Measurements from ENCODE around the gene IL19. TPM values are rescaled to one million over a fixed set of nuclear protein-coding genes. Genes with fewer than 3 reads are reported as not detected.
"Not testable (repeated sequence)": the region's sequence is repeated elsewhere in the genome, so short reads cannot be mapped to it uniquely, and the experiment has no call there.

The IL19 gene
- total RNA-seq, 5 donors from 2014 or later (not counting 1 experiment from before 2014, with no cell fraction given), result not detected

GRCh38 chr1:206846487-206846886 lies 75.9 kb downstream of the IL19 start:
- ATAC-seq (replicated peaks in 1 of 4), result no peak
- CTCF ChIA-PET, result interaction anchor here in 1 of 2 donors (0.6 kb wide), 1 partner anchor 183 kb away, joined by 4 read pairs; no protein-coding TSS in a partner anchor
- no peak overlapping the region for H3K4me3 Mint-ChIP-seq

GRCh38 chr1:206847337-206847834 lies 76.8 kb downstream of the IL19 start:
- Histone ChIP-seq H3K27ac (ENCODE audit: low read length) (no peak overlapping the region), H3K36me3 (ENCODE audit: control insufficient read depth in 2 of 2, extremely low read depth in 1 of 2, insufficient read depth in 1 of 2, low read length in 1 of 2) (no peaks in the 10 kb centered on the region), H3K27me3 (replicated peaks in 1 of 2; ENCODE audit: control insufficient read depth in 2 of 2, extremely low read depth in 1 of 2, insufficient read depth in 2 of 2, low read length in 1 of 2) (no peaks in the 10 kb centered on the region), H3K4me3 (ENCODE audit: control insufficient read depth in 1 of 2, extremely low read depth in 1 of 2, low read length in 1 of 2) (no peak overlapping the region), H3K4me1 (ENCODE audit: control insufficient read depth in 1 of 2, extremely low read depth in 1 of 2, insufficient read depth in 2 of 2, low read length in 2 of 2) (no peaks in the 10 kb centered on the region), H3K9me3 (no peaks in the 10 kb centered on the region)
- ChIA-PET CTCF (interaction anchor here in 1 of 2 donors (1.0 to 1.1 kb wide), 2 partner anchors 11 to 16 kb away, joined by 3 read pairs; no protein-coding TSS in a partner anchor), POLR2A (no interaction called here)
- no peak overlapping the region for H3K4me3 Mint-ChIP-seq
- no peak overlapping the region for H3K27ac Mint-ChIP-seq
- ATAC-seq (replicated peaks in 1 of 4) (no peak), DNase-seq (no peak)
- 100% methylated on average over 3 of the region's 3 CpGs for WGBS (ENCODE audit: insufficient coverage)
- H3K36me3 Mint-ChIP-seq, result peaks cover 3% of the 10 kb centered on the region
- H3K9me3 Mint-ChIP-seq, result no peaks in the 10 kb centered on the region
- peaks cover 3 to 15% of the 10 kb centered on the region in 2 donors for H3K27me3 Mint-ChIP-seq
- H3K4me1 Mint-ChIP-seq, result no peaks in the 10 kb centered on the region

More at GRCh38 chr1:206846487-206846886, 75.9 kb downstream of the IL19 start:
- no peak overlapping the region for H3K4me3 ChIP-seq (ENCODE audit: control insufficient read depth in 1 of 2, extremely low read depth in 1 of 2, low read length in 1 of 2)
- H3K36me3 Mint-ChIP-seq, result peaks cover under 1% of the 10 kb centered on the region
- no peaks in the 10 kb centered on the region for H3K4me1 ChIP-seq (ENCODE audit: control insufficient read depth in 1 of 2, extremely low read depth in 1 of 2, insufficient read depth in 2 of 2, low read length in 2 of 2)
- no peaks in the 10 kb centered on the region for H3K36me3 ChIP-seq (ENCODE audit: control insufficient read depth in 2 of 2, extremely low read depth in 1 of 2, insufficient read depth in 1 of 2, low read length in 1 of 2)
- H3K27me3 ChIP-seq (replicated peaks in 1 of 2; ENCODE audit: control insufficient read depth in 2 of 2, extremely low read depth in 1 of 2, insufficient read depth in 2 of 2, low read length in 1 of 2), result no peaks in the 10 kb centered on the region
- no peak overlapping the region for H3K27ac ChIP-seq (ENCODE audit: low read length)
- no peak for DNase-seq
- POLR2A ChIA-PET, result no interaction called here
- H3K27ac Mint-ChIP-seq, result no peak overlapping the region
- H3K9me3 Mint-ChIP-seq, result no peaks in the 10 kb centered on the region
- no peaks in the 10 kb centered on the region for H3K4me1 Mint-ChIP-seq
- H3K9me3 ChIP-seq, result no peaks in the 10 kb centered on the region
- peaks cover 3 to 15% of the 10 kb centered on the region in 2 donors for H3K27me3 Mint-ChIP-seq

- Mint-ChIP-seq H3K4me1 (no peaks in the 10 kb centered on the region), H3K9me3 (peaks cover 0 to 2% (median 0%) of the 10 kb centered on the region in 3 donors), H3K36me3 (peaks cover 3% of the 10 kb centered on the region), H3K27me3 (peaks cover 3 to 15% of the 10 kb centered on the region in 2 donors), H3K27ac (no peak overlapping the region), H3K4me3 (no peak overlapping the region)
- Histone ChIP-seq H3K36me3 (ENCODE audit: control insufficient read depth in 2 of 2, extremely low read depth in 1 of 2, insufficient read depth in 1 of 2, low read length in 1 of 2) (no peaks in the 10 kb centered on the region), H3K4me3 (ENCODE audit: control insufficient read depth in 1 of 2, extremely low read depth in 1 of 2, low read length in 1 of 2) (no peak overlapping the region), H3K27me3 (replicated peaks in 1 of 2; ENCODE audit: control insufficient read depth in 2 of 2, extremely low read depth in 1 of 2, insufficient read depth in 2 of 2, low read length in 1 of 2) (no peaks in the 10 kb centered on the region), H3K27ac (ENCODE audit: low read length) (no peak overlapping the region), H3K4me1 (ENCODE audit: control insufficient read depth in 1 of 2, extremely low read depth in 1 of 2, insufficient read depth in 2 of 2, low read length in 2 of 2) (no peaks in the 10 kb centered on the region), H3K9me3 (no peaks in the 10 kb centered on the region)
- no CpG with 5 or more reads among the region's 1 CpG for WGBS (ENCODE audit: insufficient coverage)
- DNase-seq, result no peak
- CTCF ChIA-PET, result interaction anchor here in 1 of 2 donors (0.7 to 1.1 kb wide), 3 partner anchors 10 to 15 kb away, joined by 3 to 5 read pairs (median 3); no protein-coding TSS in a partner anchor
- POLR2A ChIA-PET, result no interaction called here
- ATAC-seq (replicated peaks in 1 of 4), result no peak
Observed at GRCh38 chr1:206847946-206848345, 77.4 kb downstream of the IL19 start.

GRCh38 chr1:206850401-206850800 lies 79.8 kb downstream of the IL19 start:
- whole genome bisulfite sequencing (ENCODE audit: insufficient coverage), result no CpG with 5 or more reads among the region's 2 CpGs
- CTCF ChIA-PET, result no interaction called here
- H3K27me3 Mint-ChIP-seq, result peaks cover 3 to 15% of the 10 kb centered on the region in 2 donors

GRCh38 chr1:206851341-206852010 lies 80.9 kb downstream of the IL19 start:
- POLR2A ChIA-PET, result no interaction called here

More at GRCh38 chr1:206850401-206850800, 79.8 kb downstream of the IL19 start:
- Histone ChIP-seq H3K9me3 (no peaks in the 10 kb centered on the region), H3K4me1 (ENCODE audit: control insufficient read depth in 1 of 2, extremely low read depth in 1 of 2, insufficient read depth in 2 of 2, low read length in 2 of 2) (no peaks in the 10 kb centered on the region), H3K4me3 (ENCODE audit: control insufficient read depth in 1 of 2, extremely low read depth in 1 of 2, low read length in 1 of 2) (no peak overlapping the region), H3K36me3 (ENCODE audit: control insufficient read depth in 2 of 2, extremely low read depth in 1 of 2, insufficient read depth in 1 of 2, low read length in 1 of 2) (no peaks in the 10 kb centered on the region), H3K27me3 (replicated peaks in 1 of 2; ENCODE audit: control insufficient read depth in 2 of 2, extremely low read depth in 1 of 2, insufficient read depth in 2 of 2, low read length in 1 of 2) (no peaks in the 10 kb centered on the region), H3K27ac (ENCODE audit: low read length) (no peak overlapping the region)
- Mint-ChIP-seq H3K9me3 (peaks cover 0 to 10% (median 6%) of the 10 kb centered on the region in 3 donors), H3K27ac (no peak overlapping the region), H3K36me3 (peaks cover 3% of the 10 kb centered on the region), H3K4me3 (no peak overlapping the region), H3K4me1 (no peaks in the 10 kb centered on the region)
- no peak for DNase-seq
- ATAC-seq (replicated peaks in 1 of 4), result no peak
- POLR2A ChIA-PET, result no interaction called here

GRCh38 chr1:206852662-206853061 lies 82.1 kb downstream of the IL19 start:
- H3K9me3 ChIP-seq; H3K27ac ChIP-seq (ENCODE audit: low read length); H3K4me1 ChIP-seq (ENCODE audit: control insufficient read depth in 1 of 2, extremely low read depth in 1 of 2, insufficient read depth in 2 of 2, low read length in 2 of 2); H3K36me3 ChIP-seq (ENCODE audit: control insufficient read depth in 2 of 2, extremely low read depth in 1 of 2, insufficient read depth in 1 of 2, low read length in 1 of 2); ATAC-seq (replicated peaks in 1 of 4); H3K4me1 Mint-ChIP-seq; H3K4me3 ChIP-seq (ENCODE audit: control insufficient read depth in 1 of 2, extremely low read depth in 1 of 2, low read length in 1 of 2); POLR2A ChIA-PET; DNase-seq; H3K27ac Mint-ChIP-seq; H3K27me3 ChIP-seq (replicated peaks in 1 of 2; ENCODE audit: control insufficient read depth in 2 of 2, extremely low read depth in 1 of 2, insufficient read depth in 2 of 2, low read length in 1 of 2); CTCF ChIA-PET; H3K4me3 Mint-ChIP-seq; H3K36me3 Mint-ChIP-seq: not testable (repeated sequence)
- WGBS (ENCODE audit: insufficient coverage), result no CpG with 5 or more reads among the region's 2 CpGs
- peaks cover 0 to 10% (median 6%) of the 10 kb centered on the region in 3 donors for H3K9me3 Mint-ChIP-seq
- H3K27me3 Mint-ChIP-seq, result peaks cover 3 to 15% of the 10 kb centered on the region in 2 donors

More at GRCh38 chr1:206851341-206852010, 80.9 kb downstream of the IL19 start:
- Mint-ChIP-seq H3K4me3 (no peak overlapping the region), H3K36me3 (peaks cover 3% of the 10 kb centered on the region), H3K27me3 (peaks cover 3 to 15% of the 10 kb centered on the region in 2 donors), H3K9me3 (peaks cover 0 to 10% (median 6%) of the 10 kb centered on the region in 3 donors), H3K27ac (no peak overlapping the region), H3K4me1 (peaks cover 0 to 5% (median under 1%) of the 10 kb centered on the region in 3 donors)
- Histone ChIP-seq H3K27ac (ENCODE audit: low read length) (no peak overlapping the region), H3K9me3 (no peaks in the 10 kb centered on the region), H3K36me3 (ENCODE audit: control insufficient read depth in 2 of 2, extremely low read depth in 1 of 2, insufficient read depth in 1 of 2, low read length in 1 of 2) (no peaks in the 10 kb centered on the region), H3K4me1 (ENCODE audit: control insufficient read depth in 1 of 2, extremely low read depth in 1 of 2, insufficient read depth in 2 of 2, low read length in 2 of 2) (no peaks in the 10 kb centered on the region), H3K27me3 (replicated peaks in 1 of 2; ENCODE audit: control insufficient read depth in 2 of 2, extremely low read depth in 1 of 2, insufficient read depth in 2 of 2, low read length in 1 of 2) (no peaks in the 10 kb centered on the region), H3K4me3 (ENCODE audit: control insufficient read depth in 1 of 2, extremely low read depth in 1 of 2, low read length in 1 of 2) (no peak overlapping the region)
- CTCF ChIA-PET, result interaction anchor here in 1 of 2 donors (0.5 kb wide), 1 partner anchor 19 kb away, joined by 3 read pairs; no protein-coding TSS in a partner anchor
- ATAC-seq (replicated peaks in 1 of 4) (no peak), DNase-seq (no peak)
- whole genome bisulfite sequencing (ENCODE audit: insufficient coverage), result 100% methylated on average over 1 of the region's 5 CpGs
